ENCODE results near the gene NUBP1.
"Not testable (repeated sequence)": the region's sequence is repeated elsewhere in the genome, so short reads cannot be mapped to it uniquely, and the experiment has no call there.

Gene NUBP1

DNA sequence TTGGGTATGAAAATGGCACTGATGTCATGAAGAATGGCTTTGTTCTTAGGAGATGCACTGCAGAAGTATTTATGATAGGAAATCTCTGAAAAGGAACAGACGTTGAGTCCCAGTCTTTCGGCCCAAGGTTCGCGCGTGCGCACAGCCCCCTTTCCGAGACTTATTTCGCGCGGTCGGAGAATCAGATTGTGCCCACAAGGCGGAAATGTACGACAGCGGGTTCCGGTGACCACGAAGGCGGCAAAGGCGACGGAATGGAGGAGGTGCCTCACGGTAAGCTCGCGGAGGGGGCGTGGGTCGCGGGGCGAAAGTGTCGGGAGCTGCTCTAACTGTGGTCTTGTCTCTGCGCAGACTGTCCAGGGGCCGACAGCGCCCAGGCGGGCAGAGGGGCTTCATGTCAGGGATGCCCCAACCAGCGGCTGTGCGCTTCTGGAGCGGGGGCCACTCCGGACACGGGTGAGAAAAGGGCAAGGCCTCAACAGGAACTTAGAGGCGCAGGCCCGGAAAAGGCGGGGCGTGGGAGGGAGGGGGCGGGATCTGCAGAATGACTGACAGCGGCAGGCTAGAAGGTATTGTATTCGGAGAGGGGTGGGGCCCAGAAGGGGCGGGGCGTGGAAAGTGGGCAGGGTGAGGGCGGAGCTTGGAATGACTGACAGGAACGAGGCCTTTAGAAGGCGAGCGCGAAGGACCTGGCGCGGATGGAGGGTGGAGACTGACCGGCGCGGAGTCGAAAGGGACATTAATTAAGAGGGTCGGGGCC lies at the start of gene NUBP1:
TSS of gene NUBP1 (plus strand) at position 233 of the 760 bp plus-strand sequence. CDS start at position 255, 22 bp downstream.
- DNase-seq (ENCODE audit: low read depth, low spot score) = peak; percentile 100

DNA sequence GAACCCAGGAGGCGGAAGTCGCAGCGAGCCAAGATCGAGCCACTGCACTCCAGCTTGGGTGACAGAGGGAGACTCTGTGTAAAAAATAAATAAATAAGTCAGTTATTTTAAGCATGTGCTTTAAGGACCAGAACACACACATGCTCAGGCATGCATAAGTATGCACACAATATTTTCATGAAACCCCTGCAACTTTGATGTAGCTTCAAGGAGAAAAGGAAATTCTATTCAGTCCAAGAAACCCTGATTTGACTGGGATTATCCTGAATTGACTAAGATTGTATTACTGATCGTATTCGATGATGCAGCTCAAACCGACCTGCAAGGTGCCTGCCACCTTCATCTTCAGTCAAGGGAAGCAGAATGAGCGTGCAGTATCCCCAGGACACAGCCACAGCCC lies 49.8 kb upstream of the NUBP1 start:
- DNase-seq (ENCODE audit: low read depth, low spot score) = no peak

- no peak for DNase-seq (ENCODE audit: low read depth, low spot score)
Observed at GRCh38 chr16:10694306-10694705, 49.3 kb upstream of the NUBP1 start.

DNA sequence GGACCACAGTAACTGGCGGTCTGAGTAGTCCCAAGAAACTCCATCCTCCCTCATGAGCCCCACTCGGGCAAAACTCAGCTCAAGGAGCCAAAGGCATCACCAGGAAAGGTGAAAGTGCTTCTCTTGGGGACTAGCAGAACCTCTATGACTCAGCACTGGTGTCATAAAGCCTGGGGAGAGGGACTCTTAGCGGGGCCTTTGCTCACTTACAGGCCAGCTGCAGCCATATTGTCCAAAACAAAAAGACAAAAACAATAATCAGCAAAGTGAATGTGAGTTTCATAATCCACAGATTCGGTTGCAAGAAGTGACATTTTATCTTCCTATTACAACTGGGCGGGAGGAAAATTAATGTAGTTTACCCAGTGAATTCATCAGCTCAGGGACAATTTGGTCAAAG lies 48.8 kb upstream of the NUBP1 start, which contains the start of gene TEKT5:
TSS of gene TEKT5 (minus strand) at position 101 of the 400 bp plus-strand sequence. CDS start at position 44, 57 bp downstream.
- DNase-seq (ENCODE audit: low read depth, low spot score) = no peak

DNA sequence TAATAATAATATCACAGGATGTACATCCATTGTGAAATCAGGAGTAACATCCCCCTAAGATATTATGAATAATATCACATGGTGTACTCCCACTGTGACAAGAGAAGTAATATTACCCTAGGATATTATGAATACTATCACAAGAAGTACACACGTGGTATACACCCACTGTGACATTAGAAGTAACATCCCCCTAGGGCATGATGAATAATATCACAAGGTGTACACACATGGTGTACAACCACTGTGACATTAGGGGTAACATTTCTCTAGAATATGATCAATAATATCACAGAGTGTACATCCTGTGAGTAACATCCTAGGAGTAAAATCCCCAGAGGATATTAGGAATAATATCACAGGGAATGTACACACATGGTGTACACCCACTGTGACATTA lies 43.9 kb upstream of the NUBP1 start:
- no peak for DNase-seq (ENCODE audit: low read depth, low spot score)

DNA sequence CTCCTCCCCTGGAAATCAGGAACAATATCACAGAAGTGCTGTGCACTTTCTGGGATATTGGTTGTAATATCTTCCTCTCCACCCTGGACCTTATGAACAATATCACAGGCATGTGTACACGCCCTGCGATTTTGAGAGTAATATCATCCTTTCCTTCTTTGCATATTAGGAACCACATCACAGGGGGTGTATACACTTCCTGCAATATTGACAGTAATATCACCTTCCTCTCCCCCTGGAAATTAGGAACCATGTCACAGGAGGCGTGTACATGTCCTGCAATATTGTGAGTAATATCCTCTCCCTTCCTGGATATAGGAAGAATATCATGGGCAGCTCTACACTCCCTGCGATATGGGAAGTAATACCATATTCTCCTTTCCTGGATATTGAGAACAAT lies 34.7 kb upstream of the NUBP1 start:
- no peak for DNase-seq (ENCODE audit: low read depth, low spot score)

DNA sequence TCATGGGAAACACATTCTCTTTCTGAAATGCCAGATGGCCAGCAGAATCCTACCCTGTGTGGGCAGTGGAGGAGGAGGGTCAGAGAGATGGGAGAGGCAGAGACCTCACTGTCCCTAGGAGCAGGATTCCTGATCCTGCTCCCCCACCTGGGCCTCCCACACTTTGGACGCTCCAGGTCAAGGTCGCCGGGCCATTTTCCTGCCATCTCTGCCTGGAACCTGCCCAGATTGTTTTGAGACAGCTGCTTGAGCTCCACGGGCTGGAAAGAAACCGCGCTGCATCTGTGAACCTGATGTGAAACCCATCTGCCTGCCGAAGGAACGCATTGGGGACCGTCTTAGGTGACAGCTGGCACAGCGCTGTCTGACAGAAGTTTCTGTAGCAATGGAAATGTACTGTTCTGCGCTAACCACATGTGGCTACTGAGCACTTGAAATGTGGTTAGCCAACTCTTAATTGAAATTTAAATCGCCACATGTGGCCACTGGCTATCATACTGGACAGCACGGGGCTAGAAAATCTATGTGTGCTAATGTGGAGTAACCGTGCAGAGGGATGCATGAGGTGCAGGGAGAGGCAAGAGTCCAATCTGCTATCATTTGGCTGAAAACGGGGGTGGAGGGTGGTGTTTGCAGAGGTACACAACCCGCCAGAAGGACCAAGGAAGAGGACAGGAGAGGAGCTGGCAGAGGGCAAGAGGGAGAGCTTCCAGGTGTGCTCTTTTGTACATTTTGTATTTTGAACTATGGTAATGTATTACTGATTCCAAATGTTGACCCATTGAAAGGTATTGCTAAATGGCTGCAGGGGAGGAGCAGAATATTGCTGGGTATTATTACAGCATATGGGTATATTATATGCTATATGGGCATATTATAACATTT lies 15.4 kb upstream of the NUBP1 start:
- no peak for DNase-seq (ENCODE audit: low read depth, low spot score)

GRCh38 chr16:10729104-10730048 lies 14.3 kb upstream of the NUBP1 start:
- no peak for DNase-seq (ENCODE audit: low read depth, low spot score)

- no peak for DNase-seq (ENCODE audit: low read depth, low spot score)
Observed at GRCh38 chr16:10731790-10732189, 11.9 kb upstream of the NUBP1 start.

- DNase-seq (ENCODE audit: low read depth, low spot score) = peak; percentile 33
Observed at GRCh38 chr16:10737068-10737625, 6.5 kb upstream of the NUBP1 start.

GRCh38 chr16:10738231-10739077 lies 5.2 kb upstream of the NUBP1 start:
- DNase-seq (ENCODE audit: low read depth, low spot score) = no peak

- no peak for DNase-seq (ENCODE audit: low read depth, low spot score)
Observed at GRCh38 chr16:10740000-10740844, 3.4 kb upstream of the NUBP1 start.

DNA sequence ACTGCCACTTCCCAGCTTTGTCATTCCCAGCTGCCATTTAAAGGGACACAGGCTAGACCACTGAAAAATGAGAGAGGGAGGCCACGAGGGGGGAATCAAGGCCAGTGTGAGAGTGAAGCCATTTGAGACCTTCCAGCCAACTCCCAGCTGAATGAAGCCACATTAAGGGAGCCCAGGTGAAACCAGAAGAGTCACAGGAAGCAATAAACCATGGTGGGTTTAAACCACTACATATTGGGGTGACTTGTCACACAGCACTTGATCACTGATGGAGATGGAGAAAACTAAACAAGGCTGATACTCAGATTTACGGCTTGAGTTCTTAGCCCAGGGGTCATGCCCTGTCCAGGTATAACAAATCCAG lies 2.8 kb upstream of the NUBP1 start:
- DNase-seq (ENCODE audit: low read depth, low spot score) = no peak

GRCh38 chr16:10741249-10741648 lies 2.4 kb upstream of the NUBP1 start:
- DNase-seq (ENCODE audit: low read depth, low spot score) = not testable (repeated sequence)

DNA sequence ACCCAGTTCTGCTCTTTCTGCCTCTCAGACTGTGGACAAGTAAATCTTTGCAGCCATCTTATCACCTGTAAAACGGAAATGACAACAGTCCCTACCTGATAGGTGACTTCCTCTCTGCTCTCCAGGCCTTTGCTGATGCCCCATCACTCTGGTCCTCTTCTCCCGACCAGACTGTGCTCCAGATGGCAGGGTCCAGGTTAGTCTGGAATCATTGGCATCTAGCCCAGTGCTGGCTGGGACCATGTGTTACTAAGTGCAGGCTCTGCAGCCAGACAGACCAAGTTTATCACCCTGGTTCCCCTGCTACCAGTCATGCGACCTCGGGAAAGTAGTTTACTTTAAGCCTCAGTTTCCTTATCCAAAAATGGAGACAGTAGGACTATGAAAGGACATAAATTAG lies 1.8 kb upstream of the NUBP1 start:
- DNase-seq (ENCODE audit: low read depth, low spot score) = no peak

- DNase-seq (ENCODE audit: low read depth, low spot score) = no peak
Observed at GRCh38 chr16:10743227-10743609, 424 bp upstream of the NUBP1 start.

DNA sequence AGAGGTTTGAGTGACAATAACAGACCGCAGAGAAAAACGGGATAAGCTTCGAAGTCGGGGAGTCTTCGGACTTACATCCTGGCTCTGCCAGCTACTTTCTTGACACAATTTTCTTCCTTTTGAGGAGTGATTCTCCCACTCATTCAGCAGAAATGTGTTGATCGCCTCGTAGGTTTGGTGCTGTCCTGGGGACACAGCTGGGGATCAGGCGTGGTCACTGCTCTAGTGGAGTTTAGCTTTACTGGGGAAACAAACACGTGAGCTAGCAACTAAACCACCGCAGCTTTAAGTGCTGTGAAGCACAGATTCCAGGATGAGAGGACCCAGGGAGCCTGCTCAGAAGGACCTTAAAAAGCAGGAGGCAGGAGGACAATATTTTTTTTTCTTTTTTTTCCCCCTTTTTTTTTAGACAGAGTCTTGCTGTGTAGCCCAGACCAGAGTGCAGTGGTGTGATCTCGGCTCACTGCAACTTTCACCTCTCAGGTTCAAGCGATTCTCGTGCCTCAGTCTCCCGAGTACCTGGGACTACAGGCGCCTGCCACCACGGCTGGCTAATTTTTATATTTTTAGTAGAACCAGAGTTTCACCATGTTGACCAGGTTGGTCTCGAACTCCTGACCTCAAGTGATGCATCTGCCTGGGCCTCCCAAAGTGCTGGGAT lies 858 bp downstream of the NUBP1 start:
- DNase-seq (ENCODE audit: low read depth, low spot score) = no peak

DNA sequence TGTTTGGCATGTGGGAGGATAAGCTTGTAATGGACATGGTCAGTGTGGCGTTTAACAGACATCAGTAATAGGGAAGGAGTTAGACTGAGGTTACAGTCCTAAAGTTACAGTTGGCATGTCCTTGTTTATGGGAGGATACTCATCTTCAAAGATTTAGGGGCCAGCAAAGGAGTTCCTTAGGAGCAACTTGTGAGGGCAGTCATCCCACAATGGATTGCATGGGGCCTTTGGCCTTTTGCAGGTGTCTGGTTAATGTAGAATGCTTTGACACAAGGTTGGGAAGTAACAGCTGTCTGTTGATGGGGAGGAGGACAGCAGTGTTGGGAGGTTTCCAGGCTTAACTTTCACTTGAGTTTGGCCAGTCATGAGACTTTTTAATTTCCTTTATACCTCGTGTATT lies 2.2 kb downstream of the NUBP1 start:
- DNase-seq (ENCODE audit: low read depth, low spot score) = no peak

DNA sequence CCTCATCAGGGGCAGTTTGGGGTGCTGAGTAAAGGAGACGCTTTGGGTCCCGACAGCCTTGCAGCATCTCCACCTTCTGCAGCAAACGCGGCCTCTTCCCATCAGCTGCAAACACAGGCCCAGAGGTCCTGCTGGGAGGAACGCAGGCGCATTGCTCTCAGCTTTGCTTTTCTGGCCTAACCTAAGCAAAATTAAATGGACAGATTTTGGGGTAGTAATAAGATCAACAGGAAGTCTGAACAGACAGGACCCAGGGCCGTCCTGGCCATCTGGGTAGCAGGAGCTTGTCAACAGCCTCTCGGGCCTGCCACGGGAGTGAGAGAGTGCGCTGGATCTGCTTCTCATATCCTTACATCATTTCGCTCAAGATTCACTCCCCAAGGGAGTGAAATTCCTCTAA lies 7.2 kb downstream of the NUBP1 start:
- DNase-seq (ENCODE audit: low read depth, low spot score) = no peak

Data from activated naive CD8-positive, alpha-beta T cell treated with anti-CD3 and anti-CD28 coated beads, Interleukin-2, amount 50 U/mL, for 16 hours (primary cell).